Ecto neural progenitor cell (in vitro differentiated cells): ENCODE measurements around the gene RPL10.

Source experiments
- DNase-seq: peaks from one replicate; pipeline ENCODE4 v3.0.0-alpha.2; 2018; ENCODE audit warnings: low spot score

The RPL10 gene

DNA sequence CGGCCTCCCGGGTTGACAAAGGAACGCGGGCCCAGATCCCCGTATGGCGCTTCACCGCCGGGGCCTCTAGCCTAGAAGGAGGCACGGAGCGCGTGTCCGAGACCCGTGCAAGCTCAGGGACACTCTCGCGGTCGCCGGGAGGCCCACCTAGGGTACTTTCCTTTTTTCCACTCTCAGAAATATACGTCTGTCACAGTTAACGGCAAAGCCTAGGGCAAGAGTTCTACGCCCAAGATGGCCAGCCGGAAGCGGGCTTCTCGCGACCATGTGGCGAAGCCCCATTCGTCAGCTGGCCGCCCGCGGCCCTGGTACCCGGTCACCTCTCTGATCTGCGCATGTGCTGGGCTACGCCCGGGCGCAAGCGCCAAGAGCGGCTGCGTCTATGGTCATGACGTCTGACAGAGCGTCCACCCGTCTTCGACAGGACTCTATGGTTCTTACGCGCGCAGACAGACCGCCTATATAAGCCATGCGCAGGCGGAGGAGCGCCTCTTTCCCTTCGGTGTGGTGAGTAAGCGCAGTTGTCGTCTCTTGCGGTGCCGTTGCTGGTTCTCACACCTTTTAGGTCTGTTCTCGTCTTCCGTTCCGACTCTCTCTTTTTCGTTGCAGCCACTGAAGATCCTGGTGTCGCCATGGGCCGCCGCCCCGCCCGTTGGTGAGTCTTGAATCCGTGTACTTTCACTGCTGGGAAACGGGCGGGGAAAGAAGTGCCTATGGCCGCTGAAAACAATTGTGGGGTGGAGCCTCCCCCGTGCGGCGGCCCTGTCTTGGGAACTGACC, at the start of gene RPL10:
Gene RPL10 (plus strand): TSS at position 490 of the 780 bp plus-strand sequence. CDS start 143 bp downstream, at position 633.
- peak; percentile 93 for DNase-seq

DNA sequence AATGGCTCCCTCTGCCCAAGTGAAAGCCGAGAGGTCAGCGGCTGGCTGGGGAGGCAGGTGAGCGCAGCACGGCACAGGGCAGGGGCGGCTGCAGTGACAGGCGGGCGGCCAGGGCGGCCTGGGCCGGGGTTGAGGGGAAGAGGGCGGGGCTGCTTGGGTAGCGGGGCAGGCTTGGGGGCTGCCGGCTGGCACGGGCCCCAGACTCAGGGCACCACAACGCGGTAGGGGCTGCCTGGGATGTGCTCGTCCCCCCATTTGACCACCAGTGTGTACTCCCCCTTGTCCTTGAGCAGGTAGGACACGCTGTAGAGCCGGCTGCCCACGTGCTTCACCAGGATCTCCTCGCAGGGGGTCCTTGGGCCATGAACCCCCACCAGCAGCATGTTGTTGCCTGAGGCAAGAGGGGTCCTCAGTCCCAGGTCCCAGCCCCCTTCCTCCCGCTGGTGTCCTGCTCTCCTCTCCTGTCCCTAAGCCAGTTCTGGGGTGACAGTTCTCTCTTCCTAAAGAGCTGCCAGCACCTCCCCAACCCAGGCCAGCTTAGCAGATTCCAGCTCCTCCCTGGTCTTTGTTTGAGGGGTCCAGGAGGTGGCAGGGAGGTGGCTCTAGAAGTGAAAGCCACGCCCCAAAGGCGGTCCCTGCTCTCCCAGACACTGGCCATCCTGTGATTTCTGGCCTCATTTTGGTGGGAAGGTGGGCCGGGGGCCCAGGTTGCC, 49.4 kb upstream of the RPL10 start:
- no peak for DNase-seq

DNA sequence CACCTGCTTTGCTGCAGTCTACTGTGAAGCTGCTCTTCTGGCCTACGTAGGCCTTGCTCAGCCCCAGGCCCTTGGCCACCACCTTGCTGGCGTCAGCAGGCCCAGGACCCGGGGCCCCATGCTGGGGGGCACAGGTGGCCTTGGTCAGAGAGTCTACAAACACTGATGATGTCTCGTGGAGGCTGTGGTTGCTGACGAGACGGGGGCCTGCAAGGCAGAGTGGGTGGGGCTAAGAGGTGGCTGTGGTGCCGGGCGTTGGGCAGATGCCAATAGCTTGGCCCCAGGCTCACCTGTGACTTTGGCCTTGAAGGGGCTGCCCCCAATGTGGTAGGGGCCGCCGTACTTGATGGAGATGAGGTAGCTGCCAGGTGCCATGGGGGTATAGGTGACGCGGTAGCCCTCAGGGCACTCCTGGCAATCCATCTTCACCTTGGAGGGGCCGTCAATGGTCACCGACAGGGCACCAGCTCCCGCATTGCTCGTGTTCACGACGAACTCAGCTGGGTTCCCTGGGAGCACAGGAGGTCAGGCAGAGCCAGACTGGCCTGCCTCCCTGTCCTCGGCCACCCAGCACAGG, 48.7 kb upstream of the RPL10 start:
- no peak for DNase-seq

DNA sequence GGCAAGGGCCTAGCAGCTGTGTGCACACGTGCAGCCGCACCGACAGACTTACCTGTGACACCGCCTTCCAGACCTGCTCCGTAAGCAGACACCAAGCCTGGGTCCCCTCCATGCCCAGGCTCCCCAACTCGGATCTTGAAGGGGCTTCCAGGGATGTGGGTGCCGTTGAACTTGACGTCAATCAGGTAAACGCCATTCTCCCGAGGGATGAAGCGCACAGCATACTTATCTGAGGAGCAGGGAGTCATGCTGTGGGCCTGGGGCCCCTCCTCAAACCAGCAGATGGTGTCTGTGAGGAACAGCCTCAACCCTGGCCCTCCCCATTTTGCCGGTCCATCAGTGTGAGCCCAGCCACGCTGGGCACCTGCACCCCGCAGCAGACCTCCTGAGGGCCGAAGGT, 48.2 kb upstream of the RPL10 start:
- DNase-seq = no peak

DNA sequence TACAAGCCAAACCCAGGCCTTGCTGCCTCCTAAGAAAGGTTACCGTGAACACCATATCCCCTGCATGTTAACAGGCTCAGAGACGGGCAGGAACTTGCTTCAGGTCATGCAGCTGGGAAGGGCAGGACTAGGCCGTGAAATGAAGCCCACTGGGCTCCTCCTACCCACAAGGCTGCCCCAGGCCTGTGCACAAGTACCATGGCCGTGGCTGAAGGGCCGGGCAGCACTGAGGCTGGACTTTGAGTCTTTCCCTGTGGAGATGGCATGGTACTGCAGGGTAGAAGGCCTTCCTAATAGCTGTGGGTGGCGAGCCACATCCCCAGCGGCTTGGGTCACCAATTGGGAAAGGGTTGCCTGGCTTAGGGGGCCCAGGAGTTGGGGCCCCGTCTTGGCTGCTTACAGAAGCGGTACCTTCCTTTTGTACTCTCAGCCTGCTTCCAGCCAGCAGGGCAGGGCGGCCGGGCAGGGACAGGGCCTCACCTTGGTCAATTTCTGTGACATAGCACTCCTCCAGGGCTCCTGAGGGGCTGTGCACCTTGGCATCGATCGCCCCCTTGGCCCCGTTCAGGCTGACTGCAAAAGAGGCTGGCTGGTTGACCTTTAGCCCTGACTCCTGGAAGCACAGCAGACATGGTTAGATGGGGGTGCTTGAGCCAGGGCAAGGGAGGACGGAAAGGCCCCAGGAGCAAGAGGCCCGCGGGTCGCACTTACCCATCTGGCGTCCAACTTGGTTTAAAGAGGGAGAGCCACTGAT, 47.6 kb upstream of the RPL10 start:
- DNase-seq = no peak

DNA sequence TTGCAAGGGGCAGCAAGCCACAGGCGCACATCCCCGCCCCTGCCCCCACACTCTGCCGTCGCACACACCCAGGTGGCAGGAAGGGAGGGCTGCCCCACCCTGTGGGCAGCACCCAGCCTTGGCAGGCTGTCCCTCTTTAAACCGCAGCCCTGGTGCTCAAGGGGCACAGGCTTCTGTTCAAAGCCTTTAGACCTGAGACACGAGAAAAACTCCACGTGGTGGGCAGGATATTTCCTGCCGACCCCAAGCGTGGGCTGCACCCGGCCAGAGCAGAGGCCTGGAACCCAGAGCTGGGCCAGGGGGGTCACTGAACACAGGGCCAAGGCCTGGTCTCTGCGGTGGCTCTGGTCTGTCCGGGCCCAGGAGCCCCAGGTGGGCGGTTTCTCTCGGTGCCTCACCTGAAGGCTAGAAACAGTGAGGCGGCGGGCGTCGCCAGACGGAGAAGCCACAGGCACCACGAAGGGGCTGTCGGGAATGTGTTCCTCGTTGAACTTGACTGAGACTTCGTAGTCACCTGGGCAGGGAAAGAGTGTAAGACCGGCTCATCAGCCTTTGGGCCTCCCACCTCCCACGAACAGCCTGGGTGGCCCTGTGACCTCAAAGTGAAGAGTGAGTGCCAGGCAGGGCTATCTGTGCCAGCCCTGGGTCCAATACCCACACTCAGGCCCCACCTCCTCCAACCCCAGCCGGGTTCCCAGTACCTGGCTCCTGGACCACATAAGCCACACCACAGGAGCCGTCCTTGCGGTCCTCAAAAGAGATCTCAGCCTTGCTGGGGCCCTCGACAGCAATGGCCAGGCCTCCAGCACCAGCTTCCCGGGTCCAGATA, 46.8 kb upstream of the RPL10 start:
- DNase-seq = no peak

DNA sequence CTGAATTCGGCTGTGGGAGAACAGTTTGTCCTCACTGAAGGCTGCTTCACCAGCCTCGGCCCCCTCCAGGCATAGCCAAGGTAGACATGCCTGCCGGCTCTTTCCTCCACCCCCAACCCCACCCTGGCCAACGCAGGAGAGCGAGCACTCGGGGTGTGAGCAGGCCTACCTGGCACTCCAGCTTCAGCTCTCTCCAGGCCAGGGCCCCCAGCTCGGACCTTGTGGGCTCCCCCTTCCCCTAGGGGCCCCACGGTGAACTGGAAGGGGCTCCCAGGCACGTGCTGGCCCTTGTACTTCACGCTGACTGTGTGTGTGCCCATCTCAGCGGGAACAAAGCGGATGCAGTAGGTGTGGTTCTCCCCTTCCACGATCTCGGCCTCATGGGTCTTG, 46.2 kb upstream of the RPL10 start:
- no peak for DNase-seq

DNA sequence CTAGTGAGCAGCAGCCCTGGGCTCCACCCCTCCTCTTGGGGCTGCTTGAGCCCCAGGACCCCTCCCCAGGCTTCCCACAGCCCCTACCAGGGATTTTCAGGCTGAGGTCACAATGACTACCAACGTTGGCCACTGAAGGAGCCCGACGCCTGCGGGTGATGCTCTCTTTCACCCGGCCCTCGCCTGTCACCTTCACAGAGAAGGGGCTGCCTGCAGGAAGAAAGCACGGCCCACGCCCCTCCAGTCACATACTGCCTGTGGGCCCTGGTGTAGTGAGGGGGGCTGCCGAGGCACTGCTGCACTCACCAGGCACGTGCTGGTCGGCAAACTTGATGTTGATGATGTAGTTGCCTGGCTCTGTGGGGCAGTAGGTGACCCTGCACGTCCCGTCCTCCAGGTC, 45.7 kb upstream of the RPL10 start:
- no peak for DNase-seq

DNA sequence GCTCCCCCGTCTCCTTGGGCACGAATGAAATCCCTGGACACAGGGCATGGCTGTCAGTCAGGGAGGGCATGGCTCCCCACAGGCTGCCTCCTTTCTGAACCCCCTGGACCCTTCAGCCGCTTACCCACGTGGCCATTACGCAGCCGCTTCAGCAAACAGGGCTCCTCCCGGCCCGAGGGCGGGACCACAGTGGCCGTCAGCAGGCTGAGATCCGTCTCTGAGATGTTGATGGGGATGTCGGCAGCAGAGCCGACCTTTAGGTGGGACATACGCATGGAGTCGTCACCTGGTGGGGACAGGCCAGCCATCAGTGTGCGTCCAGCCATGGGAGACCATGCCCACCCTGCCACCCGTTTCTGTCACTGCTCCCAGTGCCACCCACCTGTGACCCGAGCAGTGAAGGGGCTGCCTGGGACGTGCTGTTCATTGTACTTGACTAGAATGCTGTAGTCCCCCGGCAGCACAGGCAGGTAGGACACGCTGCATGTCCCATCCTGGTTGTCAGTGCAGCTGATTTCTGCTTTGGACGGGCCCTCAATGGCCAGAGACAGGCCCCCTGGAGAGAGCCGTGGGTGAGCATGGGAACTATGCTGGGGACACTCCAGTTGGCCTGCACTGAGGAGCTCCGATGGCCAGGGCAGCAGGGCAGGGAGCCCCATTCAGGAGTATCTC, 44.9 kb upstream of the RPL10 start:
- no peak for DNase-seq

DNA sequence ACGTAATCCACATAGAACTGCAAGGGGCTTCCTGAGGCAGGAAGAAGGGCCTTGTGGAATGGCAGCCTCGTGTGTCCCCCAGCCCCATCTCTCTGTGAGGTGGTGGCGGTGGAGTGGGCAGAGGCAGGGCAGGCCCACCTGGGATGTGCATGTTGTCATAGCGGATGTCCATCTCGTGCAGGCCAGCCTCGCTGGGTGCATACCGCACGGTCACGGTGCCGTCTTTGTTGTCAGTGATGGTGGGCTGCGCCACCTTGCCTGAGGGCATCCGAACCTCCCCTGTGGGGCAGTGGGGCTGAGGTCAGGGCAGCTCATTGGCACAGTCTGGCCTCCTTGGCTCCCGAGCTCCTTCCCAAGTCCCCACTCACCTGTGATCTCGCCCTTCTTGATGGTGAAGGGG, 44.2 kb upstream of the RPL10 start:
- DNase-seq = no peak

DNA sequence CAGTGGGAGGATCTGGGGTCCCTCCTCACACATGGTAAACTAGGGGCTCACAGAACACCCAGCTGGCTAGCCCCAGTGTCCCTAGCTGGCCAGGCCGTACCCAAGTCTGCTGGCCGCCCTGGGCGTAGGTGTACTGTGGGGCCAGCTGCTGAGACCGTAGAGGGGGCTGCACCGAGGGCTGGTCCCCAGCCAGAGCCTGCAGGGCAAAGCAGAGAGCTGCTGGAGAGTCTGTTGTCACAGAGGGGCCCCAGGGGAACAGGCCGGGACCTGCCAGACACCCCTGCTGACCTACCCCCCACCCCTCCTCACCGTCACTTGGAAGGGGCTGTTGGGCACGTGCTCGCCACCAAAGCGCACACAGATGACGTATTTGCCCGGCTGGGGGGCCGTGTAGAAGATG, 43.7 kb upstream of the RPL10 start:
- DNase-seq = no peak

DNA sequence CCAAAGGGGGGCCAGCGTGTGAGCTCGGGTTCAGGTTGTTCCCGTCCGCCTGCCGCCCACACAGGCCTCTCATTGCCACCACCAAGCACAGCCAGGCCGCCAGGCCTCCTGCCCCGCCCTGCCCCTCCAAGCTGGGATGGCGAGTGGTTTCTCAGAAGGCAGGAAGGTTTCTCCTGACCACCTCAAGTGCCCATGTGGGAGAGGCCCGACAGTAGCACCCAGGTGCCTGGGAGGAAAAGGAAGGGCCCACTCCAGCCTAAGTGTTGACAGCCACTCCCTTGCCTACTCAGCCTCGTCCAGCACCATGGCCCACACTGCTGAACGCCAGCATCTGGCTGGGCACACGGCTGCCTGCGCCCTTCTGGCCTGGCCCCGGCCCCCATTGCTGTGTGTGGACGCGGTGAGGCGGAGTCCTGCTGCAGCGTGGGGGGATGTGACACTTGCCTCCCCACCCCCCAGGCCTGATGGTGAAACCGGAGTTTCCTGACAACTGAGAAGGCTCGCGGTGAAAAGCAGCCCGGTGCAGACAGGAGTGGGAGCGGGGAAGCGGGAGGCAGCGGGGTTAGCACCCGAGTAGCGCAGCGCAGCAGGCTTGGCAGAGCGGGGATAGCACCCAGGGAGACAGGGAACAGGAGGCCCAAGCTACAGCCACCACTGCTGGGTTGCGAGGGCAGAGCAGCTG, 42.9 kb upstream of the RPL10 start:
- DNase-seq = no peak

DNA sequence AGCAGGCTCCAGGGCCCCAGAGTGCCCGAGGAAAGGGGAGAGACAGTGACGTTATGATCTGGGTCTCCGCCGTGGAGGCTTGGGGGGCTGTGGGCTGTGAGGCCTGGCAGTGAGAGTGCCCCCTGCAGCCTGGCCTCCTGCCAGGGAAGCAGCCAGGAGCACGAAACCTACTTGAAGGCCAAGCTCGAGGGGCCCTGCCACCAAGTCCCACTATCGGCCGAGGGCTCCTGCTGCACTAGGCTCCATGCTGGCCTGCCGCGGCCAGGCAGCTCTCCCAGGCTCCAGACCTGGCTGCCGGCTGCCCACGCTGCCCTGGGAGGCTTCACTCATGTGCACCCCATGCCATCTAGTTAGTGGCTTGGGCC, 42.4 kb upstream of the RPL10 start:
- no peak for DNase-seq

DNA sequence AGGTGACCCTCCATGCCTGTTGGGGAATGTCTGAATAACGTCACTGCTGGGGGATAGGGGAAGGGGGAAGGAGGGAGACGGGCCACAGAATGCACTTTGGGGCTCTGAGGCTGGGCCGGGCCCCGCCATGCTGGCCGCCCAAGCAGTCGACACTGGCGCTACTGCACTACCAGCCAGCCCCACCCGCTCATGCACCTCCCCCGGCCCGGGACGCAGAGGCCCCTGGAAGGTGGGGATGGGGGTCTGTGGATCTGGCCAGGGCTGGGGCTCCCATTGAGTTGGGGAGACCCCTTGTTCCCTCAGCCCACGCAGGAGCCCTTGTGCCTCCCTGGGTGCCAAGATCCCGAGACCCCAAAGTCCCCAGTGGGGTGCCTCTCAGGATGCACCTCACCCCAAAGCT, 41.6 kb upstream of the RPL10 start:
- no peak for DNase-seq

DNA sequence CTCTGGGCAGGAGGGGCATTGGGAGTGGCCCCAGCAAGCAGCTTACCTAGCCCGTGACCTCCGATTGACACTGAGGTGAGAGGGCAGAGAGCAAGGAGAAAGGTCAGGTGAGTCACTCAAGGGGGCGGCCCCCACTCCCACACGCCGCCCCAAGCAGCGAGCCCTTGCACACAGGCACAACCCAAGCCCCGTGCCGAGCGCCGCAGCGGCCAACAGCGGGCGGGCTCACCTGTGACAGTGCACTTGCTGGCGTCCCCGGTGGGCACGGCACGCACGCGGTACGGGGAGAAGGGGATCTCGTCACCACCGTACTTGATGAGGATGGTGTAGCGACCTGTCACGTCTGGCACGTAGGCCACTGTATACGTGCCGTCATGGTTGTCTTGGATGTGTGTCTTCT, 41.0 kb upstream of the RPL10 start:
- DNase-seq = no peak

DNA sequence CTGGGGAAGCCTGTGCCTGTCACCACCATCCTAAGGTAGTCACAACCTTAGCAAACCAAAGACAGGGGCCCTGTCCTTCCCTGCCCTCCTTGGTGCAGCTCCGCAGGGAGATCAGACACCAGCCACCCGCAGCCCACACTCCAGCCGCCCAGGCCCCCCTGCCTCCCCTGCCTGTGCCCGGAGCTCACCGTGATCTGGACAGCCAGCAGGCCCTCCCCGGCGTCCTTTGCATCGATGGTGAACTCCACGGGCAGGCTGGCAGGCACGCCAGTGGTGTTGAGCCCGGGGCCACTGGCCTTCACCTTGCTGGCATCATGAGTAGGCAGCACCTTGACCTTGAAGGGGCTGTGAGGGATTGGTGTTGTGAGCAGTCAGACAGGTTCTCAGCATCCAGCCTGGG, 40.2 kb upstream of the RPL10 start:
- no peak for DNase-seq

DNA sequence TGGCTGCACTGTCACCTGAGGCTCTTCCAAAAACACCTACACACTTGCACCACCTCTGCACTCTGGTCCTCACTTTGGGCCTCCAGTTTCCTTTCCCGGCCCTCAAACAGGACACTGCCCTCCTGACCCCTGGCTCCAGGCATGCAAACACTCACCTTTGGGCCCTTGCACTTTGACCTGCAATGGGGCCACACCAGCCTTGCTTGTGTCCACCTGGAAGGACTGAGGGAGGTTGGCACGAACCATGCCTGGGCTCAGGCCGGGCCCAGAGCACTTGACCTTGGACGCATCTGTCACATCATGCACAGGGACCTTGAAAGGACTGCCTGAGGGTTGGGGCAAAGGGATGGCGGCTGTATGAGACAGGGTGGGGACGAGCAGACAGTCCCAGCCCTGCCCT, 39.3 kb upstream of the RPL10 start:
- no peak for DNase-seq

DNA sequence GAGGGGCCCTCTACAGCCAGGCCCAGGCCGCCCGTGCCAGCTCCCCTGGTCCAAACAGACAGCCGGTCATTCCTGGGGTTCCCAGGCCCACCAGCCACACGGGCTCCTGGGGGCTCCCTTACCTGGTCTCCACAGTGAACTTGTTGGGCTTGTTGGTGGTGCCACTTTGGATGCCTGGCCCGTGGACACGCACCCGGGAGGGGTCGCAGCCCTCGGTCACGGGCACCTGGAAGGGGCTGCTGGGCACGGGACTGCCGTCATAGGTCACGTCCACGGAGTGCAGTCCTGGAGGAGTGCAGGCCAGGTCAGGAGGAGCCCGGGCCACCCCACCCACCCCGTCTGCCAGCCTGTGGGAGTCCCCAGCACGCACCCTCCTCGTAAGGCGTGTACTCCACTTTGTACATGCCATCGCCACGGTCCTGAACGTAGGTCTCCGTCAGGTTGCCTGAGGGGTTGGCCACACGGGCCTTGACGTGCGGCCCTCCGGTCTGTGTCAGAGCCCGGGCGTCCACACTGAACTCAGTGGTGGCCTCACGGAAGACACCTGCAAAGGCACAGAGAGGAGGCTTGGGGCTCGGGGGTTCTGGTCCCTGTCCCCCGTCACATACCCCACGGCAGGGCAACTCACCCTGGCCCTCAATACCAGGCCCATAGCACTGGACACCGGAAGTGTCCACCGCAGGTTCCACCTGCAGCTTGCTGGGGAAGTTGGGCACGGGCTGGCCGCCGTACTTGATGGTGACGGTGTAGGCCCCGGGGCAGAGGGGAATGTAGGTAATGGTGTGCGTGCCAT, 38.6 kb upstream of the RPL10 start:
- DNase-seq = no peak

DNA sequence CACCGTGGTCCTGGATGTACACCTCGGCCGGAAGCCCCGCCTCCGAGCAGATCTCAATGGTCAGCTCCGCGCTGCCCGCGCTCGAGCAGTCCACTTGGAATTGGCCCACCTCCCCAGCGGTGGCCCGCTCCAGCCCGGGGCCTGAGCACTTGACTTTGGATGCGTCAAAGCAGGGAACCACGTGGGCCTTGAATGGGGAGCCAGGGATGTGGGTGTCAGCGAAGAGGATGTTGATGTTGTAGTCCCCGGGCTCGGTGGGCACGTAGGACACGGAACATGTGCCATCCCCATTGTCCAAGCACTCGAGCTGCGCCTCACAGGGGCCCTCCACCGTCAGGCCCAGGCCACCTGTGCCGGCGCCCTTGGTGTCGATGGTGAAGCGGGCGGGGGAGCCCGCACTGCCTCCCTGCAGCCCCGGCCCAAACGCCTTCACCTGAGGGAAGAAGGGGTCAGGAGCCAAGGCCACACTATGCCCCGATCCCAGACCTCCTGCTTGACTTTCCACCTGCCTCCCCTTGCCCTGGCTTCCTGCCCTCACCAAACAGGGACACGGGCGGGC, 37.9 kb upstream of the RPL10 start:
- DNase-seq = no peak
